HepG2 (cell line): ENCODE results near the gene KBTBD13. TPM values are rescaled to one million over a fixed set of nuclear protein-coding genes. Genes with fewer than 3 reads are reported as not detected.

Experiments
- BORCS8-MEF2B ChIP-seq: sonication (generic); formaldehyde crosslinking; IDR thresholded peaks from 2 replicates; pipeline ENCODE4 v1.8.0; 2022; ENCODE audit warnings: mild to moderate bottlenecking, missing genetic modification reagents
- BRF2 ChIP-seq: sonication (generic); formaldehyde crosslinking; IDR thresholded peaks from 2 replicates; pipeline ENCODE4 v1.8.1; 2022; ENCODE audit warnings: mild to moderate bottlenecking, missing genetic modification reagents
- CHCHD3 ChIP-seq: sonication (generic); formaldehyde crosslinking; IDR thresholded peaks from 2 replicates; pipeline ENCODE4 v1.8.0; 2022; ENCODE audit warnings: mild to moderate bottlenecking, missing genetic modification reagents, moderate library complexity
- CREB1 ChIP-seq, 2 experiments: fragments of 450-650 bp in 1 of 2; IDR thresholded peaks; 2 replicates each; pipeline ENCODE4 v1.6.1; 2016 to 2017; ENCODE audit warnings: control low read depth in 1 of 2, mild to moderate bottlenecking in 1 of 2, missing compliant biosample characterization in 1 of 2, missing genetic modification characterization in 1 of 2
- FOSL2 ChIP-seq: sonication (generic); formaldehyde crosslinking; IDR thresholded peaks from 2 replicates; pipeline ENCODE4 v1.4.0; 2020; ENCODE audit warnings: missing genetic modification reagents
- KDM4B ChIP-seq: sonication (generic); formaldehyde crosslinking; IDR thresholded peaks from 2 replicates; pipeline ENCODE4 v1.4.0; 2020; ENCODE audit warnings: missing genetic modification reagents
- MEIS2 ChIP-seq: sonication (generic); formaldehyde crosslinking; IDR thresholded peaks from 2 replicates; pipeline ENCODE4 v1.9.0; 2021; ENCODE audit warnings: mild to moderate bottlenecking, missing genetic modification reagents
- MXD3 ChIP-seq: IDR thresholded peaks from 2 replicates; pipeline ENCODE4 v1.6.1; 2016; ENCODE audit warnings: mild to moderate bottlenecking, missing biosample characterization, missing genetic modification reagents
- NKX3-1 ChIP-seq: sonication (generic); formaldehyde crosslinking; IDR thresholded peaks from 2 replicates; pipeline ENCODE4 v1.5.0; 2020; ENCODE audit warnings: missing genetic modification reagents
- PPARG ChIP-seq: conservative IDR thresholded peaks from 2 replicates; pipeline ENCODE4 v1.6.1; 2016; ENCODE audit warnings: missing biosample characterization, missing genetic modification reagents
- RARA ChIP-seq: IDR thresholded peaks from 2 replicates; pipeline ENCODE4 v1.6.1; 2016; ENCODE audit warnings: missing genetic modification reagents, missing compliant biosample characterization
- REXO4 ChIP-seq: sonication (generic); formaldehyde crosslinking; IDR thresholded peaks from 2 replicates; pipeline ENCODE4 v1.8.0; 2022; ENCODE audit warnings: missing genetic modification reagents, mild to moderate bottlenecking, borderline replicate concordance
- SKI ChIP-seq: fragments of 450-650 bp; IDR thresholded peaks from one replicate; pipeline ENCODE4 v1.6.1; 2018; ENCODE audit warnings: mild to moderate bottlenecking; ENCODE audit not compliant: partially characterized antibody
- SMAD3 ChIP-seq: sonication (generic); formaldehyde crosslinking; IDR thresholded peaks from 2 replicates; pipeline ENCODE4 v1.4.0; 2020; ENCODE audit warnings: missing genetic modification reagents
- SPEN ChIP-seq: sonication (generic); formaldehyde crosslinking; IDR thresholded peaks from 2 replicates; pipeline ENCODE4 v1.5.1; 2020; ENCODE audit warnings: low read depth, mild to moderate bottlenecking, missing genetic modification reagents
- TBX3 ChIP-seq: fragments of 450-650 bp; IDR thresholded peaks from 2 replicates; pipeline ENCODE4 v1.6.1; 2017; ENCODE audit warnings: antibody characterized with exemption, mild to moderate bottlenecking, inconsistent platforms, borderline replicate concordance
- ZNF367 ChIP-seq: sonication (generic); formaldehyde crosslinking; IDR thresholded peaks from 2 replicates; pipeline ENCODE4 v1.4.0; 2020; ENCODE audit warnings: missing genetic modification reagents, borderline replicate concordance
- polyA plus RNA-seq, 8 experiments: library from polyadenylated mRNA; depleted of rRNA in 3 of 8; stranded (reverse) in 7 of 8; unstranded in 1 of 8; fragments of >200 nt; fragmentation: Illumina TruSeq in 4 of 8; extraction: Trizol in 4 of 8; gene quantifications; 2 replicates each; pipeline versions ENCODE4 v1.2.1 to v1.2.3, GENCODE V29; 2011 to 2016; ENCODE audit warnings: low read depth in 4 of 8, missing spikeins in 1 of 8, mixed read lengths in 1 of 8; ENCODE audit not compliant: insufficient read depth in 1 of 8
- total RNA-seq, 5 experiments: library from RNA; depleted of rRNA; stranded (reverse); fragments of >200 nt; fragmentation: Illumina TruSeq; extraction: Trizol; gene quantifications; 2 replicates each; pipeline ENCODE4 v1.2.3, GENCODE V29; 2016; ENCODE audit warnings: low read depth in 1 of 5
- TF ChIP-seq, protein P1 (sequence below): sonication (generic); formaldehyde crosslinking; IDR thresholded peaks from 2 replicates; pipeline ENCODE4 v1.5.0; 2020; ENCODE audit warnings: mild to moderate bottlenecking, missing genetic modification reagents, borderline replicate concordance
- TF ChIP-seq, protein P2 (sequence below): sonication (generic); formaldehyde crosslinking; IDR thresholded peaks from 2 replicates; pipeline ENCODE4 v1.4.0; 2020; ENCODE audit warnings: missing genetic modification reagents
- TF ChIP-seq, protein P3 (sequence below): sonication (generic); formaldehyde crosslinking; IDR thresholded peaks from 2 replicates; pipeline ENCODE4 v1.5.0; 2020; ENCODE audit warnings: mild to moderate bottlenecking, low read depth, missing genetic modification reagents, borderline replicate concordance

Gene KBTBD13
- total and polyA plus RNA-seq, 2 of the 13 experiments (the other 11 are each of a cell fraction or from before 2014, with no cell fraction given) = not detected

DNA sequence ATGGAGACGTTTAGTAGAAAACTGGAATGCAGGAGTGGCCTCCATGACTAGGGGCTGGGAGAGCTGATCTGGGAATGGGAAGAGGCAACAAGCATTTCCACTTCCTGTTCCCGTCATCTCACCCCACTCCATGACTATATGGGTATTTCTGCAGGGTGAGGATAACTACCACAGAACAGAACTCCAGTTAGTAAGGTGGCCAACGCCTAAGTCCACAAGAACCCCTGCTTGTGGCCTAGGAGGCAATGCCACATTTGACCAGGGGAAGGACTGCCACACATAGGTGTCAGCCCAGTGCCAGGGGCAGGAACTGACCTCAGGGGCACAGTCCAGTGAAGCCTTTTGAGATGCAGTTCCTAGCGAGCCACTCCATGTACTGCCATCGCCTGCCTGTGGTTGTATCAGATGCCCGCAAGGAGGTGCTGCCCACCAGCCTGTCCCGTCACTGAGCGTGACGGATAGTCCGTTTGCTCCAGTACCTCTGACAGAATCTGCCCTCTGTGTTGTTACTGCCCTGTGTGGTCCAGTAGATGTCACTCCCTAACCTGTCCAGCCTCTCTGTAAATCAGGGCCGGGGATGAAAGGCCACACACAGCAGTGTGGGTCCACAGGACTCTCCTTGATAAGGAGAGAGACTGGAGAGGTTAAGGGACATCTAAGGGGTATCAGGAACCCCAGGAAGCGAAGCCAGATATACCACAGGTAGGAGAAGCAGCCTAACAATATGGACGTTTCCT, 43.6 kb upstream of the KBTBD13 start (continued):
- TF ChIP-seq TBX3 (no peak), PPARG (CRISPR knock-in tag) (peak; percentile 55; the same call in 1 of the 2 replicates), BRF2 (CRISPR knock-in tag) (no peak), NKX3-1 (CRISPR knock-in tag) (no peak), CREB1 (IDR thresholded peaks at IDR 0.05) (peak; percentile 82), CREB1 (CRISPR knock-in tag; IDR thresholded peaks at IDR 0.05) (no peak), RARA (CRISPR knock-in tag) (peak; percentile 15; the same call in 1 of the 2 replicates), KDM4B (no peak), MEIS2 (peak; percentile 76; the same call in 1 of the 2 replicates), ZNF367 (CRISPR knock-in tag) (no peak), SMAD3 (peak; percentile 60; the same call in 1 of the 2 replicates), BORCS8-MEF2B (CRISPR knock-in tag) (peak; percentile 69; the same call in 1 of the 2 replicates), CHCHD3 (no peak), SPEN (no peak), MXD3 (peak; percentile 61; the same call in 1 of the 2 replicates), SKI (peak; percentile 54), FOSL2 (CRISPR knock-in tag) (peak; percentile 66), REXO4 (CRISPR knock-in tag) (no peak)
- TF ChIP-seq, protein P1, sequence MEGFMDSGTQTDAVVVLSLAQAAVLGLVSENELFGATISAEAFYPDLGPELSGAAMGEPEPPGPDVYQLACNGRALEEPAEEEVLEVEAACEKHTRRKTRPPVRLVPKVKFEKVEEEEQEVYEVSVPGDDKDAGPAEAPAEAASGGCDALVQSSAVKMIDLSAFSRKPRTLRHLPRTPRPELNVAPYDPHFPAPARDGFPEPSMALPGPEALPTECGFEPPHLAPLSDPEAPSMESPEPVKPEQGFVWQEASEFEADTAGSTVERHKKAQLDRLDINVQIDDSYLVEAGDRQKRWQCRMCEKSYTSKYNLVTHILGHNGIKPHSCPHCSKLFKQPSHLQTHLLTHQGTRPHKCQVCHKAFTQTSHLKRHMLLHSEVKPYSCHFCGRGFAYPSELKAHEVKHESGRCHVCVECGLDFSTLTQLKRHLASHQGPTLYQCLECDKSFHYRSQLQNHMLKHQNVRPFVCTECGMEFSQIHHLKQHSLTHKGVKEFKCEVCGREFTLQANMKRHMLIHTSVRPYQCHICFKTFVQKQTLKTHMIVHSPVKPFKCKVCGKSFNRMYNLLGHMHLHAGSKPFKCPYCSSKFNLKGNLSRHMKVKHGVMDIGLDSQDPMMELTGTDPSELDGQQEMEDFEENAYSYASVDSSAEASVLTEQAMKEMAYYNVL (CRISPR knock-in tag) = 0 out of 2 replicates have a peak, but pooled peaks have one; percentile 56
- TF ChIP-seq, protein P2, sequence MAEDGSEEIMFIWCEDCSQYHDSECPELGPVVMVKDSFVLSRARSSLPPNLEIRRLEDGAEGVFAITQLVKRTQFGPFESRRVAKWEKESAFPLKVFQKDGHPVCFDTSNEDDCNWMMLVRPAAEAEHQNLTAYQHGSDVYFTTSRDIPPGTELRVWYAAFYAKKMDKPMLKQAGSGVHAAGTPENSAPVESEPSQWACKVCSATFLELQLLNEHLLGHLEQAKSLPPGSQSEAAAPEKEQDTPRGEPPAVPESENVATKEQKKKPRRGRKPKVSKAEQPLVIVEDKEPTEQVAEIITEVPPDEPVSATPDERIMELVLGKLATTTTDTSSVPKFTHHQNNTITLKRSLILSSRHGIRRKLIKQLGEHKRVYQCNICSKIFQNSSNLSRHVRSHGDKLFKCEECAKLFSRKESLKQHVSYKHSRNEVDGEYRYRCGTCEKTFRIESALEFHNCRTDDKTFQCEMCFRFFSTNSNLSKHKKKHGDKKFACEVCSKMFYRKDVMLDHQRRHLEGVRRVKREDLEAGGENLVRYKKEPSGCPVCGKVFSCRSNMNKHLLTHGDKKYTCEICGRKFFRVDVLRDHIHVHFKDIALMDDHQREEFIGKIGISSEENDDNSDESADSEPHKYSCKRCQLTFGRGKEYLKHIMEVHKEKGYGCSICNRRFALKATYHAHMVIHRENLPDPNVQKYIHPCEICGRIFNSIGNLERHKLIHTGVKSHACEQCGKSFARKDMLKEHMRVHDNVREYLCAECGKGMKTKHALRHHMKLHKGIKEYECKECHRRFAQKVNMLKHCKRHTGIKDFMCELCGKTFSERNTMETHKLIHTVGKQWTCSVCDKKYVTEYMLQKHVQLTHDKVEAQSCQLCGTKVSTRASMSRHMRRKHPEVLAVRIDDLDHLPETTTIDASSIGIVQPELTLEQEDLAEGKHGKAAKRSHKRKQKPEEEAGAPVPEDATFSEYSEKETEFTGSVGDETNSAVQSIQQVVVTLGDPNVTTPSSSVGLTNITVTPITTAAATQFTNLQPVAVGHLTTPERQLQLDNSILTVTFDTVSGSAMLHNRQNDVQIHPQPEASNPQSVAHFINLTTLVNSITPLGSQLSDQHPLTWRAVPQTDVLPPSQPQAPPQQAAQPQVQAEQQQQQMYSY (CRISPR knock-in tag) = no peak
- TF ChIP-seq, protein P3, sequence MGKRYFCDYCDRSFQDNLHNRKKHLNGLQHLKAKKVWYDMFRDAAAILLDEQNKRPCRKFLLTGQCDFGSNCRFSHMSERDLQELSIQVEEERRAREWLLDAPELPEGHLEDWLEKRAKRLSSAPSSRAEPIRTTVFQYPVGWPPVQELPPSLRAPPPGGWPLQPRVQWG (CRISPR knock-in tag) = no peak
